Mesendoderm (in vitro differentiated cells): ENCODE data around the gene CCND1.
A peak's percentile ranks its signal among the peaks of the same experiment; 100 is the strongest.

Experiments
- DNase-seq: peaks from one replicate; pipeline ENCODE4 v3.0.0; 2013
- H2AK5ac ChIP-seq: 2 replicates; pipeline ENCODE4 v1.6.1; 2013; ENCODE audit warnings: low read length, inconsistent platforms
- H2BK120ac ChIP-seq: 2 replicates; pipeline ENCODE4 v1.6.1; 2013; ENCODE audit warnings: low read depth, mild to moderate bottlenecking, low read length, moderate library complexity, mixed read lengths
- H2BK15ac ChIP-seq: replicated peaks from 2 replicates; pipeline ENCODE4 v1.6.1; 2013; ENCODE audit warnings: low read depth, mild to moderate bottlenecking, moderate library complexity
- H2BK5ac ChIP-seq: 2 replicates; pipeline ENCODE4 v1.6.1; 2013; ENCODE audit warnings: low read length, inconsistent platforms
- H3K18ac ChIP-seq: 2 replicates; pipeline ENCODE4 v1.6.1; 2013; ENCODE audit warnings: mild to moderate bottlenecking, low read length, mixed read lengths
- H3K23ac ChIP-seq: one replicate; pipeline ENCODE4 v1.6.1; 2013; ENCODE audit warnings: low read length
- H3K27ac ChIP-seq: 2 replicates; pipeline ENCODE4 v1.5.1; 2013; ENCODE audit warnings: low read depth, mild to moderate bottlenecking, inconsistent platforms, low read length, moderate library complexity
- H3K27me3 ChIP-seq: 2 replicates; pipeline ENCODE4 v1.6.1; 2013; ENCODE audit warnings: low read length, control low read depth, mild to moderate bottlenecking, inconsistent platforms; ENCODE audit not compliant: insufficient read depth, poor library complexity
- H3K36me3 ChIP-seq: 2 replicates; pipeline ENCODE4 v1.6.1; 2013; ENCODE audit warnings: low read length, inconsistent platforms; ENCODE audit not compliant: control insufficient read depth, insufficient read depth
- H3K4ac ChIP-seq: one replicate; pipeline ENCODE4 v1.6.1; 2013; ENCODE audit warnings: low read depth, mild to moderate bottlenecking, low read length, moderate library complexity
- H3K4me1 ChIP-seq: 2 replicates; pipeline ENCODE4 v1.6.1; 2013; ENCODE audit warnings: low read depth, low read length, inconsistent platforms; ENCODE audit not compliant: control insufficient read depth
- H3K4me2 ChIP-seq: 2 replicates; pipeline ENCODE4 v1.6.1; 2013; ENCODE audit warnings: low read length
- H3K4me3 ChIP-seq: 2 replicates; pipeline ENCODE4 v1.5.1; 2013; ENCODE audit warnings: mild to moderate bottlenecking, low read length
- H3K56ac ChIP-seq: one replicate; pipeline ENCODE4 v1.6.1; 2013; ENCODE audit warnings: low read length
- H3K79me1 ChIP-seq: 2 replicates; pipeline ENCODE4 v1.6.1; 2013; ENCODE audit warnings: low read length, inconsistent platforms
- H3K79me2 ChIP-seq: 2 replicates; pipeline ENCODE4 v1.6.1; 2013; ENCODE audit warnings: mild to moderate bottlenecking, low read length; ENCODE audit not compliant: control insufficient read depth, insufficient read depth
- H3K9ac ChIP-seq: 2 replicates; pipeline ENCODE4 v1.6.1; 2013; ENCODE audit warnings: low read length, inconsistent platforms
- H4K5ac ChIP-seq: one replicate; pipeline ENCODE4 v1.6.1; 2013; ENCODE audit warnings: low read length
- H4K8ac ChIP-seq: one replicate; pipeline ENCODE4 v1.6.1; 2013; ENCODE audit warnings: low read depth, mild to moderate bottlenecking, control low read depth, low read length, moderate library complexity
- WGBS: extraction: QIAGEN DNeasy Blood & Tissue Kit; methylation state at CpG from one replicate; pipeline ENCODE4 v1.1.7; 2013; ENCODE audit warnings: low lambda C conversion rate, missing lambda C conversion rate; ENCODE audit not compliant: insufficient coverage; ENCODE audit errors: extremely low coverage; 5-methylcytosine and 5-hydroxymethylcytosine counted together

The CCND1 gene

DNA sequence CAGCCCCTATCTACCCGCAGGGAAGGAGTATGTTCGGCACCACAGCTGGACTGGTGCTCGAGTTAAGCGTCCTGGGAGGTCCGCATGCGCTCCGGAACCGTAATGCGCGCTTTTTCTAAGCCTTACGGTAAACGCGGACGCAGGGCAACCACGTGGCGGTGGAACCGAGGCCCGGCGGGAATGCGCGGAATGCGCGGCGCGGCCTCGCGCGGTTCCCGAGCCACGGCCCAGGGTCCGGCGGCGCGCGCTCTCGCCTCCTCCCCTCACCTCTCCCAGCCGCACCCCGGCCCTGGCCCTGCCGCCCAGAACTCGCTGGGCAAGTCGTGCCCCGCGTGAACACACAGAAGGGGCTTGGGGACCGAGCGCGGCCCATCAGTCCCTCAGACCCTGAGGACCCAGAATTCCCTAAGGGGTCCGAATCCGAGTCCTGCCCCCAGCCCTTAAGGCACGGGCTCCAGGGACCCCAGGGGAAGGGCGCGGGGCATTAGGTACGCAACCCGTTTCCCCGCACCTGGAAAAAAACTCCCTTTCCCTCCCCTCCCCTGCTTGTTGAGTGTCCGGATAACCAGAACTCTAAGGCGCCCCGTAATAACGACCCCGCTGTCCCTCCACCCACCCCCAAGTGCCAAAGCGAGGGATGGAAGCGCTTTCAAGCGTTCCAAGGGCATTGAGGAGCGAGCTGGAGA lies 4.3 kb upstream of the CCND1 start:
- DNase-seq: peak; percentile 90

DNA sequence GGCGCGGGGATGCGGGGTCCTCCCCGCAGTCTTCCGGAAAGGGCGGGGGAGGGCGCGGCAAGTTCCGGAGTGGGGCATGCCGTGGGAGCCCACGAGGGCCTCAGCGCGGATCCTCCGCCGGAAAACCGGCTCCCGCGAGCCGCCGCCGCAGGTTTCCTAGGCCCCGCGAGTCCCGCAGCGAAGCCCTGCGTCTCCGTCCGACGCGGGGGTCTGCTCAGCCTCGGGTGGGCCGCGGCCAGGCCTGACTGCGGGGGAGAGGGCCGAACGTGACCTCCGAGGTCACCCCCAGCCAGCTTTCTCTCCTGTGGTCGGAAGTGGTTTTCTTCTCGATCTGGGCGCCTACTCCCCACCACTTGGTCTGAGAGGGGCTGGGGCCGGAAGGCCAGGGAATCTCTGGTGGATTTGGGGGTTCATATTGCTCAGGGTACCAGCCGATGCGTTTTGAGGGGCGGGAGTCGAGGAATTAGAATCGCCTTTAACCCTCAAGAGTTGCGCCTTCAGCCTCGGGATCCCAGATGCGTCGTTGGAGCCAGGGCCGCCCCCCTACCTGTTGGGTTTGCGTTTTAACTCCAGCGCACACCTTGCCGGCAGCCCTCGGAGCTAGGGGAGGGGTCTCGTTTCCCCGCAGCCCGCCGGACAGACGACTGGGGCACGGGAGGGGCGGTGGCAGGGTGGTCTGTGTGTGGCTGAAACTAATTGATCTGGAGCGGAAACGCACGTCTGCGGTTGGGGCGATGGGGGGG lies 3.6 kb upstream of the CCND1 start:
- H3K79me1 ChIP-seq: no peaks in the 10 kb centered on the region
- H3K79me2 ChIP-seq: peaks cover 9% of the 10 kb centered on the region
- peak overlapping the region; percentile 50 for H2BK120ac ChIP-seq
- H3K9ac ChIP-seq: peak overlapping the region; percentile 62
- H3K56ac ChIP-seq: peak overlapping the region; percentile 86
- no peak for DNase-seq
- H3K4me2 ChIP-seq: peak overlapping the region; percentile 56
- no peak overlapping the region for H4K5ac ChIP-seq
- H3K4ac ChIP-seq: peak overlapping the region; percentile 87
- no peaks in the 10 kb centered on the region for H3K36me3 ChIP-seq
- no peak overlapping the region for H2AK5ac ChIP-seq
- peak overlapping the region; percentile 72 for H3K23ac ChIP-seq
- H4K8ac ChIP-seq: no peak overlapping the region
- peaks cover 6% of the 10 kb centered on the region for H3K4me1 ChIP-seq
- no peak overlapping the region for H3K4me3 ChIP-seq
- no peaks in the 10 kb centered on the region for H3K27me3 ChIP-seq
- WGBS: no CpG with 5 or more reads among the region's 67 CpGs
- H3K27ac ChIP-seq: no peak overlapping the region
- H2BK5ac ChIP-seq: no peak overlapping the region
- H2BK15ac ChIP-seq: no peak overlapping the region
- peak overlapping the region; percentile 85 for H3K18ac ChIP-seq

More for the DNA sequence above, 4.3 kb upstream of the CCND1 start:
- peak overlapping the region; percentile 57 for H3K4me2 ChIP-seq
- no peak overlapping the region for H2BK5ac ChIP-seq
- no peaks in the 10 kb centered on the region for H3K79me1 ChIP-seq
- H3K4me1 ChIP-seq: peaks cover 6% of the 10 kb centered on the region
- H3K18ac ChIP-seq: peak overlapping the region; percentile 85
- H3K4me3 ChIP-seq: no peak overlapping the region
- H4K8ac ChIP-seq: peak overlapping the region; percentile 79
- peak overlapping the region; percentile 72 for H3K23ac ChIP-seq
- peak overlapping the region; percentile 62 for H3K9ac ChIP-seq
- peak overlapping the region; percentile 87 for H3K4ac ChIP-seq
- H3K56ac ChIP-seq: peak overlapping the region; percentile 86
- H3K79me2 ChIP-seq: peaks cover 5% of the 10 kb centered on the region
- WGBS: no CpG with 5 or more reads among the region's 63 CpGs
- H3K36me3 ChIP-seq: no peaks in the 10 kb centered on the region
- no peak overlapping the region for H4K5ac ChIP-seq
- H2BK15ac ChIP-seq: no peak overlapping the region
- H2AK5ac ChIP-seq: no peak overlapping the region
- no peaks in the 10 kb centered on the region for H3K27me3 ChIP-seq
- H2BK120ac ChIP-seq: peak overlapping the region; percentile 50
- H3K27ac ChIP-seq: no peak overlapping the region

DNA sequence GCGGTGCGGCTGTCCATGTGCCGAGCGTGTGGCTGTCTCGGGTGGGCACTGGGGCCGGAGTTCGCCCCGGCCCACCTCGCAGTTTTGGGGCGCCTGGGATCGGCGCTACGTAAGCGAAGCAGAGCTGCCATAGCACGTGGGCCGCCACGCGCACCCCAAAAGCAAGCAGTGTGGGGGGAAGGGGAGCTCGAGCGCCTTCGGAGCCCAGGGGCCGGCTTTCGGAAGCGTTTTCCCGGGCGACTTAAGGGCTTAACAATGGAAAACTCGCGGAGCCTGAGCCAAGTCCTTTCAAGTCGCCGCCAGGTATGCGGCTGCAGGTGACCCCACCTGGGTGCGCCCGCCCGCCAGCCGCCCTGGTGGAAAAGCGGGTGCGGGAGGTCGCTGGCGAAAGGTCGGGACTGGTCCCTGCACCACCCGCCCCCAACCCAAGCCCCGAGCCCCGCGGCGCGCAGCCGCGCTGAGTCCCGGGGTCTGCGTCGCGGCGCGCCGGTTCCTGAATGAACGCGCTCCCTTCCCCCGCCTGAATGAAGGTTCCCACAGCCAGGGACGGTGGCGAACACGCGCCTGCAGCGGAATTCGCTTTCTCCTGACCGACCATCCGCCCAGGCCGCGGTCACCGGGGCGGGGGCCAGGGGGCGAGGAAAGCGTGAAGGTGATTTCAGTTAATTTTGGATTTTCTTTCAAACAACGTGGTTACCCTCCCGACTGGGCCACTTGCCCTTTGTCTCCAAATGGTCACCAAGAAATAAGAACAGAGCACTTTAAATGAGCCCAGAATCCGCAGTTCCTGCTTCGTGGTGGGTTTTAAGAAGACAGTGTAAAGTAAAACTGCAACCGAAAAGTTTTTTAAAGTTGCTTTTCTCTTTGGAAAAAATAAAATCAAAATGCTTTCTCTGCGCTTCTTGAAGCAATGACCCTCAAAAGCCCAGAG lies 2.8 kb upstream of the CCND1 start:
- Histone ChIP-seq H3K9ac (peak overlapping the region; percentile 62), H3K4me1 (peaks cover 6% of the 10 kb centered on the region), H3K79me1 (no peaks in the 10 kb centered on the region), H3K79me2 (peaks cover 9% of the 10 kb centered on the region), H4K8ac (peak overlapping the region; percentile 88), H3K23ac (no peak overlapping the region), H3K4ac (peak overlapping the region; percentile 87), H3K36me3 (no peaks in the 10 kb centered on the region), H4K5ac (peak overlapping the region; percentile 98), H2BK15ac (no peak overlapping the region), H2BK120ac (peak overlapping the region; percentile 91), H3K27ac (peak overlapping the region; percentile 65), H3K4me3 (peak overlapping the region; percentile 29), H3K4me2 (peak overlapping the region; percentile 61), H3K27me3 (no peaks in the 10 kb centered on the region), H3K18ac (peak overlapping the region; percentile 90), H2BK5ac (no peak overlapping the region), H2AK5ac (no peak overlapping the region), H3K56ac (peak overlapping the region; percentile 86)
- WGBS: no CpG with 5 or more reads among the region's 78 CpGs
- DNase-seq: peak; percentile 89

DNA sequence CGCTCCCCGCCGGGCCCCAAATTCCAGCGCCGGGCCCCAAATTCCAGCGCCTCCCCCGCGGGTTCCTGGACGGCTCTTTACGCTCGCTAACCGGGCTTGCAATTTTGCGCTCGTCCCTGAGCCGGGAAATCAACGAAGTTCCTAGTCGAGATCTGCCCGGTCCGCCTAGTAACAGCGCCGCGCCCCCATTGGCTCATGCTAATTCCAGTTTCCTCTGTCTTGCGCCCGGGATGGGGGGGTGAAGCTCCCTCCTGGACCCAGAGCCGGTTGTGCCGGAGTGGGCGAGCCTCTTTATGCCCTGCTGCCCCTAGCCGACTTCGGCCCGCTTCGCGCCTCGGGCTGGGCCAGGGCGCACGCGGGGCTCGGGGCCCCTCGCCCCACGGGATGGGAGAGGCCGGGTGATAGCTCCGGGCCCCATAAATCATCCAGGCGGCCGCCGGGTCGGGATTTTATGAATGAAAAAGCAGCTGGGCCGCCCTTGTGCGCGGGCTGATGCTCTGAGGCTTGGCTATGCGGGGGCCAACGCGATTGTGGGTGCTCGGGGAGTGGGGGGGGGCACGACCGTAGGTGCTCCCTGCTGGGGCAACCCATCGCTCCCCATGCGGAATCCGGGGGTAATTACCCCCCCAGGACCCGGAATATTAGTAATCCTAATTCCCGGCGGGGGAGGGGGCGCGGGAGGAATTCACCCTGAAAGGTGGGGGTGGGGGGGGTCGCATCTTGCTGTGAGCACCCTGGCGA lies 1.8 kb upstream of the CCND1 start:
- peaks cover 6% of the 10 kb centered on the region for H3K4me1 ChIP-seq
- H2AK5ac ChIP-seq: no peak overlapping the region
- no peak overlapping the region for H2BK5ac ChIP-seq
- H3K18ac ChIP-seq: peak overlapping the region; percentile 97
- no peaks in the 10 kb centered on the region for H3K27me3 ChIP-seq
- no peaks in the 10 kb centered on the region for H3K36me3 ChIP-seq
- peak overlapping the region; percentile 99 for H3K4ac ChIP-seq
- no peak overlapping the region for H4K5ac ChIP-seq
- H4K8ac ChIP-seq: peak overlapping the region; percentile 88
- H3K27ac ChIP-seq: peak overlapping the region; percentile 93
- peak; percentile 99 for DNase-seq
- H2BK120ac ChIP-seq: peak overlapping the region; percentile 91
- peak overlapping the region; percentile 76 for H3K56ac ChIP-seq
- H3K79me1 ChIP-seq: peaks cover 3% of the 10 kb centered on the region
- peak overlapping the region; percentile 45 for H3K4me3 ChIP-seq
- H3K23ac ChIP-seq: no peak overlapping the region
- H3K79me2 ChIP-seq: peaks cover 16% of the 10 kb centered on the region
- peak overlapping the region; percentile 77 for H3K9ac ChIP-seq
- no CpG with 5 or more reads among the region's 64 CpGs for WGBS
- peak overlapping the region; percentile 38 for H3K4me2 ChIP-seq
- no peak overlapping the region for H2BK15ac ChIP-seq

DNA sequence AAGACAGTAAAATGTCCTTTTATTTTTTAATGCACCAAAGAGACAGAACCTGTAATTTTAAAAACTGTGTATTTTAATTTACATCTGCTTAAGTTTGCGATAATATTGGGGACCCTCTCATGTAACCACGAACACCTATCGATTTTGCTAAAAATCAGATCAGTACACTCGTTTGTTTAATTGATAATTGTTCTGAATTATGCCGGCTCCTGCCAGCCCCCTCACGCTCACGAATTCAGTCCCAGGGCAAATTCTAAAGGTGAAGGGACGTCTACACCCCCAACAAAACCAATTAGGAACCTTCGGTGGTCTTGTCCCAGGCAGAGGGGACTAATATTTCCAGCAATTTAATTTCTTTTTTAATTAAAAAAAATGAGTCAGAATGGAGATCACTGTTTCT lies 1.1 kb upstream of the CCND1 start:
- Histone ChIP-seq H3K56ac (peak overlapping the region; percentile 79), H3K23ac (no peak overlapping the region), H2BK15ac (no peak overlapping the region), H2BK120ac (peak overlapping the region; percentile 55), H4K8ac (no peak overlapping the region), H3K4me2 (peak overlapping the region; percentile 19), H3K36me3 (peaks cover 2% of the 10 kb centered on the region), H3K18ac (peak overlapping the region; percentile 89), H3K9ac (peak overlapping the region; percentile 80), H2BK5ac (no peak overlapping the region), H3K27ac (no peak overlapping the region), H3K4ac (peak overlapping the region; percentile 86), H3K27me3 (no peaks in the 10 kb centered on the region), H3K4me1 (peaks cover 2% of the 10 kb centered on the region), H4K5ac (no peak overlapping the region), H3K4me3 (no peak overlapping the region), H2AK5ac (no peak overlapping the region), H3K79me1 (peaks cover 9% of the 10 kb centered on the region), H3K79me2 (peaks cover 20% of the 10 kb centered on the region)
- WGBS: no CpG with 5 or more reads among the region's 9 CpGs
- DNase-seq: no peak
